ENCODE results near the gene C14orf180. TPM values are rescaled to one million over a fixed set of nuclear protein-coding genes. Genes with fewer than 3 reads are reported as not detected.

C14orf180 gene
- total RNA-seq, 1 experiment from 2014 or later = not detected

DNA sequence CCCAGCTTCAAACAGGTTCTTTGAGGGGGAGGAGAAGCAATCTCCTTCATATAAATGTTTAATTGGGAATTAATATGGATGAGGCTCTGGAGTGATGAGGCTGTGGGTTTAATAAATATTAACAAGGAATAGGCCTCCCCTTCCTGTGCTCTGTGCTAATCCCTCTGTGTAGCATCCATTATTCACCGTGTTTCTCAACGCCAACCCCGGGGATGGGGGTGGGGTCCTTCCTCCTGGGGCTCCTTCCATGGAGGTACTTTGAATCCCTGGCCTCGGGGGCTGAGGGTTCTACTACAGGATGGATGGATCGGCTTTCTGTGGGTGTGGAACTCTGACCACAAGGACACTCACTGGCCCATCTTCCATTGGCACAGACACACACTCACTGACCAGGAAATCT lies 59.9 kb downstream of the C14orf180 start:
- H3K27ac ChIP-seq = no peak overlapping the region
- DNase-seq = no peak
- H3K36me3 ChIP-seq = no peaks in the 10 kb centered on the region
- H3K4me3 ChIP-seq = no peak overlapping the region
- H3K9me3 ChIP-seq (replicated peaks) = no peaks in the 10 kb centered on the region
- peaks cover 13% of the 10 kb centered on the region; the same call in 1 of the 2 replicates for H3K27me3 ChIP-seq
- H3K4me1 ChIP-seq = no peaks in the 10 kb centered on the region; the same call in 1 of the 2 replicates

Other genes starting within 250 kb of the C14orf180 start
- not detected in 2 replicates for gene TMEM179, start 25.0 kb downstream of the C14orf180 start, total RNA-seq (2014; rRNA removed; shearing (Covaris generic))
- 36.9 and 38.3 TPM in 2 replicates for gene INF2, start 109.9 kb downstream of the C14orf180 start, total RNA-seq (2014; rRNA removed; shearing (Covaris generic))
- 0.58 and 1.2 TPM in 2 replicates for gene ADSS1, start 144.5 kb downstream of the C14orf180 start, total RNA-seq (2014; rRNA removed; shearing (Covaris generic))
- gene SIVA1, start 173.4 kb downstream of the C14orf180 start, total RNA-seq (2014; rRNA removed; shearing (Covaris generic)) = 105 and 157 TPM in 2 replicates
- 160 and 164 TPM in 2 replicates for gene AKT1, start 216.0 kb downstream of the C14orf180 start, total RNA-seq (2014; rRNA removed; shearing (Covaris generic))
- 0.38 and 0.48 TPM in 2 replicates for gene ZBTB42, start 221.3 kb downstream of the C14orf180 start, total RNA-seq (2014; rRNA removed; shearing (Covaris generic))

All from SJCRH30 (cell line).